K562 (cell line): ENCODE results near the gene CETN1. TPM values are rescaled to one million over a fixed set of nuclear protein-coding genes. Genes with fewer than 3 reads are reported as not detected.

Experiments used
- ATAC-seq: fragments of 200-7000 bp; cut with Tn5 transposase; 3 replicates; pipeline ENCODE4 v1.9.1; 2020; ENCODE audit warnings: moderate library complexity
- BruUV-seq: library from RNA; stranded (reverse); fragments of 400-500 nt; replicated peaks from 2 replicates; lab custom pipeline; 2021; lab: Mats Ljungman, UMichigan
- CTCF ChIA-PET: fragments of 300-600 bp; formaldehyde crosslinking; extraction: SDS; loops from one replicate; lab custom pipeline; 2021; ENCODE audit warnings: low intra/inter-chr PET ratio; lab: Yijun Ruan, JAX
- POLR2A ChIA-PET: fragments of 300-600, 350-650 bp; sonication (Branson Sonifier 250); formaldehyde crosslinking; extraction: SDS; loops from one replicate; lab custom pipeline; 2021; ENCODE audit warnings: antibody characterized with exemption, inconsistent platforms; lab: Yijun Ruan, JAX
- DNase-seq, 4 experiments: peaks; one replicate each; pipeline versions ENCODE4 v3.0.0 to v3.0.0-alpha.2; 2011 to 2018; ENCODE audit warnings: low spot score in 3 of 4, mixed read lengths in 3 of 4; ENCODE audit errors: extremely low read depth in 1 of 4
- FAIRE-seq: peaks from 2 replicates; lab custom pipeline; 2011; peaks lifted over from hg19 to GRCh38; lab: Jason Lieb, UNC
- H2AFZ ChIP-seq: 2 replicates; pipeline ENCODE4 v1.6.0; 2011; ENCODE audit warnings: low read depth, low read length, control low read depth, inconsistent platforms
- H3K27ac ChIP-seq: fragments of 200-600 bp; 3 replicates; pipeline ENCODE4 v1.8.0; 2011; ENCODE audit warnings: low read depth, mild to moderate bottlenecking, control low read depth, inconsistent platforms, low read length, moderate library complexity, mixed read lengths; ENCODE audit errors: extremely low read depth
- H3K27me3 ChIP-seq, 2 experiments: fragments of 300-600 bp in 1 of 2; 2 replicates in 1 of 2; 3 replicates in 1 of 2; pipeline versions ENCODE4 v1.6.0 to v1.8.0; 2011; ENCODE audit warnings: inconsistent platforms in 2 of 2, low read length in 2 of 2, mild to moderate bottlenecking in 1 of 2, mixed read lengths in 1 of 2, moderate library complexity in 1 of 2; ENCODE audit not compliant: control insufficient read depth in 2 of 2, insufficient read depth in 2 of 2
- H3K36me3 ChIP-seq: fragments of 300-600 bp; 3 replicates; pipeline ENCODE4 v1.8.0; 2011; ENCODE audit warnings: mild to moderate bottlenecking, low read length, inconsistent platforms; ENCODE audit not compliant: control insufficient read depth, insufficient read depth
- H3K4me1 ChIP-seq, 2 experiments: fragments of 200-600 bp in 1 of 2; replicated peaks in 1 of 2; 2 replicates in 1 of 2; 3 replicates in 1 of 2; pipeline versions ENCODE4 v1.5.1 to v1.8.0; 2011; ENCODE audit warnings: inconsistent platforms in 2 of 2, low read length in 2 of 2, mild to moderate bottlenecking in 1 of 2, mixed read lengths in 1 of 2, moderate library complexity in 1 of 2; ENCODE audit not compliant: control insufficient read depth in 2 of 2, insufficient read depth in 2 of 2
- H3K4me2 ChIP-seq: 2 replicates; pipeline ENCODE4 v1.6.1; 2011; ENCODE audit warnings: low read length, control low read depth, inconsistent platforms, mixed read lengths; ENCODE audit not compliant: insufficient read depth
- H3K4me3 ChIP-seq: fragments of 200-600 bp; sonication (generic), shearing (Covaris generic); 2 replicates; pipeline ENCODE4 v1.5.1; 2016; ENCODE audit warnings: control low read depth, inconsistent platforms
- H3K79me2 ChIP-seq: fragments of 200-600 bp; 3 replicates; pipeline ENCODE4 v1.8.0; 2011; ENCODE audit warnings: low read length, inconsistent platforms; ENCODE audit not compliant: control insufficient read depth, insufficient read depth
- H3K9ac ChIP-seq, 2 experiments: 2 replicates each; pipeline versions ENCODE4 v1.6.0 to v1.6.1; 2011; ENCODE audit warnings: low read depth in 2 of 2, low read length in 2 of 2, control low read depth in 1 of 2, inconsistent platforms in 1 of 2, mild to moderate bottlenecking in 1 of 2, mixed read lengths in 1 of 2; ENCODE audit not compliant: insufficient read depth in 1 of 2
- H3K9me1 ChIP-seq: one replicate; pipeline ENCODE4 v1.6.0; 2011; ENCODE audit warnings: inconsistent platforms, mild to moderate bottlenecking, low read length, moderate library complexity; ENCODE audit not compliant: control insufficient read depth, insufficient read depth
- H3K9me3 ChIP-seq: replicated peaks from 2 replicates; pipeline ENCODE4 v1.5.1; 2011; ENCODE audit warnings: low read depth, low read length, inconsistent platforms; ENCODE audit not compliant: control insufficient read depth, insufficient read depth
- H4K20me1 ChIP-seq: replicated peaks from 2 replicates; pipeline ENCODE4 v1.6.1; 2011; ENCODE audit warnings: low read length, inconsistent platforms, mixed read lengths; ENCODE audit not compliant: control insufficient read depth, insufficient read depth
- ARNT ChIP-seq, 2 experiments: fragments of 450-650 bp; IDR thresholded peaks; 2 replicates each; pipeline ENCODE4 v1.6.1; 2016; ENCODE audit warnings: mild to moderate bottlenecking in 1 of 2
- DIDO1 ChIP-seq: fragments of 450-650 bp; IDR thresholded peaks from 2 replicates; pipeline ENCODE4 v1.6.1; 2016; ENCODE audit warnings: low read depth, missing biosample characterization, missing genetic modification characterization
- HOXB6 ChIP-seq: fragments of 250-450 bp; sonication (Bioruptor Pico); IDR thresholded peaks from 2 replicates; pipeline ENCODE4 v1.5.1; 2022; ENCODE audit warnings: mild to moderate bottlenecking, borderline replicate concordance
- SMARCB1 ChIP-seq: IDR thresholded peaks from 2 replicates; pipeline ENCODE4 v1.6.1; 2011; ENCODE audit warnings: improper control_type of control experiment, low read depth; ENCODE audit not compliant: insufficient read length
- SNIP1 ChIP-seq: fragments of 450-650 bp; IDR thresholded peaks from 2 replicates; pipeline ENCODE4 v1.7.1; 2017; ENCODE audit warnings: low read depth, mild to moderate bottlenecking
- ZBTB33 ChIP-seq: sonication (generic); formaldehyde crosslinking; IDR thresholded peaks from 2 replicates; pipeline ENCODE4 v1.8.1; 2023; ENCODE audit warnings: mild to moderate bottlenecking, missing genetic modification reagents
- ZZZ3 ChIP-seq: fragments of 450-650 bp; IDR thresholded peaks from 2 replicates; pipeline ENCODE4 v1.6.1; 2016; ENCODE audit warnings: antibody characterized with exemption, mild to moderate bottlenecking, moderate library complexity
- WGBS: fragments of 100-300 bp; shearing (Covaris generic); methylation state at CpG from one replicate; pipeline ENCODE4 v1.1.6; 2016; ENCODE audit warnings: low coverage, mixed read lengths; ENCODE audit not compliant: insufficient coverage; ENCODE audit errors: missing lambda C conversion rate; 5-methylcytosine and 5-hydroxymethylcytosine counted together
- in situ Hi-C: fragments of 300-500 bp; cut with MboI; formaldehyde crosslinking; loops from 4 replicates; pipeline ENCODE4 v1.15.0; 2018; ENCODE audit warnings: inconsistent platforms, mixed read lengths
- intact Hi-C: fragments of 100-400 bp; cut with micrococcal nuclease; formaldehyde crosslinking; loops from 2 replicates; pipeline ENCODE4 v1.14.2; 2022
- polyA plus RNA-seq, 8 experiments: library from polyadenylated mRNA; depleted of rRNA in 4 of 8; stranded (reverse) in 5 of 8; unstranded in 3 of 8; fragments of >200 nt; fragmentation: Nextera tagmentation in 2 of 8; fragmentation: Illumina TruSeq in 1 of 8; extraction: Ambion mirVana in 2 of 8; extraction: Trizol in 1 of 8; gene quantifications; 2 replicates each; pipeline versions ENCODE4 v1.2.1 to v1.2.3, GENCODE V29; 2011 to 2014; ENCODE audit warnings: inconsistent platforms in 1 of 8, missing spikeins in 1 of 8
- total RNA-seq, 7 experiments: library from RNA; depleted of rRNA in 6 of 7; stranded (reverse); fragments of >200 nt in 6 of 7; fragmentation: Illumina TruSeq in 2 of 7; extraction: Trizol in 2 of 7; gene quantifications; 2 replicates each; pipeline versions ENCODE4 v1.2.1 to v1.2.3, GENCODE V29; 2011 to 2021; ENCODE audit warnings: low replicate concordance in 1 of 7

CETN1 gene
- total and polyA plus RNA-seq, 9 of the 15 experiments (the other 6 are each of a cell fraction or from before 2014, with no cell fraction given): 0.07 to 0.34 (median 0.19) TPM; not detected in 3

DNA sequence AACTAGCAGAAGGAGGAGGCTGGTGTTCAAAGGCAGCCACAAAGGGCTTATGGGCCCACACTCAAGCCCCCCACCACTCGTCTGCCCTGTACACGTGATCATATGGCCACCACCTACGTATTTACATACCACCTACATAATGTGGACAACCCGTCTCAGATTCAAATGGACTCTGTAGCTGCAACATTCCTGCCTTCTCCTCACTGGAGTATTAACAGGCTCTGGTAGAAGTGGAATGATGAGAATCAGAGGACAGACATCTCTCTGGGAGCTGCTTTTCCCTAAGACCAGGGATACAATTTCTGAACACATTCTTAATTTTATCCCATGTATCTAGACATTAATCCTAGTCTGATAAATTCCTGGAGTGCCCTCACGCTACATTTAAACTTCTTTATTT, 9.5 kb upstream of the CETN1 start (continued):
- TF ChIP-seq ZBTB33 (CRISPR knock-in tag): no peak
- TF ChIP-seq HOXB6 (CRISPR knock-in tag): no peak
- TF ChIP-seq, all 486 proteins: peak for 0

- Histone ChIP-seq H3K4me1 (no peaks in the 10 kb centered on the region), H3K4me2 (no peak overlapping the region), H3K4me3 (no peak overlapping the region), H3K9me1 (no peaks in the 10 kb centered on the region), H3K27ac (no peak overlapping the region), H2AFZ (no peak overlapping the region), H3K27me3 (peaks cover 39 to 40% of the 10 kb centered on the region in 2 experiments), H3K9ac (no peak overlapping the region), H3K79me2 (no peaks in the 10 kb centered on the region), H3K36me3 (no peaks in the 10 kb centered on the region), H3K9me3 (no peaks in the 10 kb centered on the region), H4K20me1 (no peaks in the 10 kb centered on the region)
- in situ Hi-C loops (no loop called here), intact Hi-C loops (no loop called here)
- no peak for TF ChIP-seq DIDO1 (tag)
- no peak for TF ChIP-seq SMARCB1
- no peak for TF ChIP-seq ARNT (IDR thresholded peaks at IDR 0.05)
- no peak for TF ChIP-seq ZZZ3
- no peak for TF ChIP-seq SNIP1
- POLR2A ChIA-PET: interaction anchor here (0.8 to 4.2 kb wide), 3 partner anchors 10 to 219 kb away, joined by 3 to 21 read pairs (median 4); no protein-coding TSS in a partner anchor
- WGBS: 6% methylated on average over 9 of the region's 9 CpGs
- no peak for DNase-seq
- ATAC-seq: no peak
- FAIRE-seq: no peak
- CTCF ChIA-PET: no interaction called here
- BruUV-seq: no TSS peak
Observed at GRCh38 chr18:572091-572830, 7.9 kb upstream of the CETN1 start.
